HG03521 (cell line): ENCODE measurements around the gene AXL.
A peak's percentile ranks its signal among the peaks of the same experiment; 100 is the strongest.
"Not testable (repeated sequence)": the region's sequence is repeated elsewhere in the genome, so short reads cannot be mapped to it uniquely, and the experiment has no call there.

ENCODE experiments used
- ATAC-seq: cut with Tn5 transposase; IDR thresholded peaks from one replicate; pipeline ENCODE4 v1.9.1; 2021; ENCODE audit warnings: mild to moderate bottlenecking, moderate library complexity; ENCODE audit not compliant: unreplicated experiment

AXL gene

DNA sequence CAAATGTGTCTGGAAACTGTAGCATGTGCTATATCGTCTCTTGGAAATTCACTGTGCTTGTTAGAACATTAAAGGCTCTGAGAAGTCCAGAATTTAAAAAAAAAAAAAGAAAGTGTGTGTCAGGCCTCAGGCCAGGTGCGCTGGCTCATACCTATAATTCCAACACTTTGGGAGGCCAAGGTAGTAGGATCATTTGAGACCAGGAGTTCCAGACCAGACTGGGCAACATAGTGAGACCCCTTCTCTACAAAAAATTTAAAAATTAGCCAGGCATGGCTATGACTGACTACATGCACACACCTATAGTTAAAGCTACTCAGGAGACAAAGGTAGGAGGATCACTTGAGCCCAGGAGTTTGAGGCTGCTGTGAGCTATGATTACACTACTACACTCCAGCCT lies 50.0 kb downstream of the AXL start:
- ATAC-seq = no peak

GRCh38 chr19:41269571-41269970 lies 50.5 kb downstream of the AXL start:
- no peak for ATAC-seq

DNA sequence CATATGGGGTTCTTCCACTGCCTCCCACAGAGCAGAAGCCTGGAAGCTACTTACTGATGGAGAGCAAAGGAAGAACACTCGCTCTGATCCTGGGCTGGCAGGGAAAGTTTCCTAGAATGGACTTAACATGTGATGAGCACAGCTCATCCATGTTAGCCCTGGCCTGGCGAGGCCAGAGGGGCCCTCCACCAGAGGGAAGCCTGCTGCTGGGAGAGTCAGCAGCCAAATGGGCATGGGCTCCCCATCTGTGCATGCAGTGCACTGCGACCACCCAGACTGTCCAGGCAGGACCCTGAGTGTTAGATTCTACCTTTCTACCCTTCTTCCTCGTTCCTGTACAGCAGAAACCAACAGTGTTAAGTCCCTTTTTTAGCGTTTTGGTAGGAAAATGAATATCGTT lies 54.1 kb downstream of the AXL start:
- no peak for ATAC-seq

DNA sequence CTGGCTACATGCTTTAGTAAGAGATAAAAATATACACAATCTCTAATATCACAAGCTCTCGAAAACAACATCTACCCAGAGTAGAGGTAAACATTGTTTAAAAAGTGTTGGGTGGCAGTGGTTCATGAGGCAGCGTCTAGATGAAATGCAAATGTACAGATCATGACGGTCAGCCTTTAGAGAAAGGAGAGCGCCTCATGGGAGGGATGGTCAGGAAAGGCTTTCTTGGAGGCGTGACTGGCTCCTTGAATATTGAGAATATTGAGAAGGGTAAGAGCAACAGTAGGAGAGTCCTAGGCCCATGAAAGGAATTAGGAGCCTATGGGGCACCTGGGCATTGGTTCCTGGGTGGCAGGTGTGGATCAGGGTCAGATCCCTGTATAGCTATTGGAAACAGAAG lies 55.8 kb downstream of the AXL start:
- ATAC-seq = no peak

DNA sequence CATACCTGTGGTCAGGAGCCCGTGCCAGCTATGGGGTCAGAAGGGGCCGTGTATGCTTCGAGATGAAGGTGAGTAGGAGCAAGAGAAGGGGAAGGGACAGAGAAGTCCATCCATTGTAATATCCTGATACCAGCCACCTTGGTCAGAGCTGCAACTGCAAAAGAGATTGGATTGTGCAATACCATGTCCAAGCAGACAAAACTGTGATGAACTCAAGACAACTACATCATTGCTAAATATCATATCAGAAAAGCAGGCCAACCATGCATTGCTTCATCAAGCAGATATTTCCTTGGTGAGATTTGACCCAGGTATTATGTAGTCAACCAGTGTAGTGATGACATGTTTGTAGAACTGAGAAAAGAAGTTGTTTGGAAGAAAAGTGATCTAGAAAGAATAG lies 57.2 kb downstream of the AXL start:
- ATAC-seq = no peak

DNA sequence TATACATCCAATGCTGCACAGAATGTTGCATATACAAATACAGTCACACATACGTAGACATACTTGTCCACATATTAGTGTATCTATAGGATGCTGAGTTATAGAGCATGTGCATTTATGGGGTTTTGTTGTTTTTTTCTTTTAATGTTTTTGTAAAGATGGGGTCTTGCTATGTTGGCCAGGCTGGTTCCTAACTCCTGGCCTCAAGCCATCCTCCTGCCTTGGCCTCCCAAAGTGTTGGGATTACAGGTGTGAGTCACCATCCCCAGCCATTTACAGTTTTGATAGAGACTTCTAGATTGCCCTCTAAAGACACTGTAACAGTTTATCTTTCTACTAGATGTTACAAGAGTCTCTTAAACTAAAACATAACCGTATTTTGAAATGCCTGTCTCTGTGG lies 59.5 kb downstream of the AXL start:
- no peak for ATAC-seq

DNA sequence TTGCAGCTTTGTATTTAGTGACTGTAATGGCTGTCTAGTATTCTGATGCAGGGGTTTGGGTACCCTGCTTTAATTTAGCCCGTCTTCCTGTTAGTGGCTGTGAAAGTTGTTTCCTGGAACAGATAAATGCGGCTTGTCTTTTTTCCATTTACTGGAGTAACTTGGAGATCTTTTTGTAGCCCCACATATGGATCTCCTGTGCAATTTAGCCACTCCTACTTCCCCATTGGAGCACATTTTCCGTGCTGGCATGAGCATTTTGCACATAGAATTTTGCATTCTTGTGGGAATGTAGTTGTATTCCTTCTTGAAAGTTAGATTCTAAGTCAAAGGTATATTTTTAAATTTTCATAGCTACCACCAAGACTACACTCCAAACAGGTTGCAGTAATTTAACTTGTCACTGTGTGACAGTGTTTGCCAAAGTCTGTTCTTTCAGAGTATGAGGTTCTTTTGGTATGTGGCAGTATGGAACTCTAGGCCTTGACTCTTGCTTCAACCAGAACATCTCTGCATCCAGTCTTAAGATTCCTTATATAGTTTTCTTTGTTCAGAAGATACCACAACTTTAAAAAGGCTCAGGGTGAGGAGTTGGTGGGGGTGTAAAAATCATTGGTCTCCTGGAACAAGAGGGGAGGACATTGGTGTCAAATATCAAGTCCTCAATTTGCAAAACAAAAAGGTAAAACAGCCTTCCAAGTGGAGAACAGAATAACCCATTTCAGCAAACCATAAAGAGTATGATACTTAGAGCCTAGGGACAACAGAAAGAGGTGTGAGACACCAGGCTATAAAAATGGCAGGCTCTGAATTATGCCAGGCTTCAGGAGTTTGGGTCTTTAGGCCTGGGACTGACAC lies 69.9 kb downstream of the AXL start:
- ATAC-seq = no peak

DNA sequence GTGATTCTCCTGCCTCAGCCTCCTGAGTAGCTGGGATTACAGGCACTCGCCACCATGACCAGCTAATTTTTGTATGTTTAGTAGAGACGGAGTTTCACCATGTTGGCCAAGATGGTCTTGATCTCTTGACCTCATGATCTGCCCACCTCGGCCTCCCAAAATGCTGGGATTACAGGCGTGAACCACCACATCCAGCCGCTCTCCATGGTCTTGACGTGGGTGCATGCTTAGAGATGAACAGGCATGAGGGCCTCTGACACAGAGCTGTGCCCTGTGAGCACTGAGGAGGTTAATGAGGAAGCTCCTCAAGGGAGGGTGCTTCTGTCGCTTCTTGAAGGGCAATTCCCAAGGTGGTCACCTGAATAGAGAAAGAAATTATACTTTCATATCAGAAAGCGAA lies 70.8 kb downstream of the AXL start:
- ATAC-seq = not testable (repeated sequence)

- no peak for ATAC-seq
These were observed 75.4 kb downstream of the AXL start for GRCh38 chr19:41294393-41294792.

DNA sequence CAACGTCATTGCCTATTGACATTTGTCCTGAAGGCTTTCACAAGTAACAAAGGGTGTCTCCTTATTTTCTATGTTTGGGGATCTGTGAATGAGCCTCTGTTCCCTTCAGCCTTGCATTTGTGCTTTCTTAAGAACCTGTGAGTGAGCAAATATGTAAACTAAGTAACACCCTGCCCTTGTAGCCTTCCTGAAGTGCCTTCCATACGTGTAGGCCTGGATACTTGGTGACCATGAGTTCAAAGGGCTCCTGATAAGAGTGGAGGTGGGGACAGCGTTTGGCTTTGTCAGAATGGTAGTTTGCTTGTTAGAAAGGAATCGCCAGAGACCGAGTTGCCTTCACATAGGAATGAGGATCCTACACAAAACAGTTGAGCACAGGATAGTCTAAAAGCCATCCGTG lies 76.5 kb downstream of the AXL start:
- no peak for ATAC-seq

DNA sequence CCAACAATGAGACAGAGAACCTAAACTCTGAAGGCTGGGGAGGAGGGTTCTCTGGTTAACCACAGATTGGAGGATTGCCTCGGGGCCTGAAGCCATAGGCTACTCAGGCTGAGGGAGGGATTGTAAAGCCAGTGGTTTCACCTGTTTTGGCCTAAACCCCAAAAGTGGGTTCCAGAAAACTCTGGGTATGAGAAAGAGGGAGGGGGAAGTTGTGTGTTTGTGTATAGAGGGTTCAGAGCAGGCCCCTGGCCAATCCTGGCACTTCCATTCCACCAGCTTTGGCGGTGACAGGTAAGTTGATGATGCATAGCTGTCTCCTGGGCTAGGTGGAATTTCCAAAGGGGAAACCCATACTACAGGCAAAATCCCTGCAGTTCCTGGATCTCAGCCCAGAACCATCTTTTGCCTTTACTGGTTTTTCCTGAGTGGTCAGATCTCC lies 77.4 kb downstream of the AXL start:
- no peak for ATAC-seq

DNA sequence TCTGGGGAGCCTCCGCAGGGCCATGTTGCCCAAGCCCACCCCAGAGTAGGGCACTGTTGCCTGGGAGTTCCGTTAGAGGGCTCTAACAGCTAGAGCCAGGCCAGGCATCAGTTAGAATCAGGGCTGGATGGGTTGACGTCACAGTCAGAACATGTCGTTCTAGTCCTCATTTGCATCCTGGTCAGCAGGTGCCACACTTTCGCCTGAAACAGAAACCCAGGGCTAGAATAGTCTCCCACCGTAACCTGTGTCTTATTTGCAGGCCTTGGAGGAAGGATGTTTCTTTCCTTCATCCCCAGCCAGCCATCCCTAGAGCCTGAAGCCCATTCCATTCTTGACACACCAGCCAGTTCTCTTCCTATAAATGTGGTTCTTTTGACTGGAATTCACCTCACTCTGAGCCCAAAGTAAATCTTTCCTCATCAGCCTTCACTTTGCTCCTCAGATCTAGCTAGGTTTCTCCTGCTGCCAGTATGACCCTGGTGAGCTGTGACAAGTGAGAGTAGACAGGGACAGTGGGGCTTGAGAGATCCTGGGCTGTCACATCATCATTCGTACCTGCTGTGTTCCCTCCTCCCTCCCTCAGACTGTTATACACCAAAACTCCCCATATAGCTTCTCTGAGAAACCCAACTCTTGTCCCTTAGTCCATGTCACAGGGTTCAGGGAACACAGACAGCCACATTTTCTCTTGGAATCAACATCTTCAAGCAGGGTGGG lies 78.8 kb downstream of the AXL start:
- peak; percentile 77 for ATAC-seq

DNA sequence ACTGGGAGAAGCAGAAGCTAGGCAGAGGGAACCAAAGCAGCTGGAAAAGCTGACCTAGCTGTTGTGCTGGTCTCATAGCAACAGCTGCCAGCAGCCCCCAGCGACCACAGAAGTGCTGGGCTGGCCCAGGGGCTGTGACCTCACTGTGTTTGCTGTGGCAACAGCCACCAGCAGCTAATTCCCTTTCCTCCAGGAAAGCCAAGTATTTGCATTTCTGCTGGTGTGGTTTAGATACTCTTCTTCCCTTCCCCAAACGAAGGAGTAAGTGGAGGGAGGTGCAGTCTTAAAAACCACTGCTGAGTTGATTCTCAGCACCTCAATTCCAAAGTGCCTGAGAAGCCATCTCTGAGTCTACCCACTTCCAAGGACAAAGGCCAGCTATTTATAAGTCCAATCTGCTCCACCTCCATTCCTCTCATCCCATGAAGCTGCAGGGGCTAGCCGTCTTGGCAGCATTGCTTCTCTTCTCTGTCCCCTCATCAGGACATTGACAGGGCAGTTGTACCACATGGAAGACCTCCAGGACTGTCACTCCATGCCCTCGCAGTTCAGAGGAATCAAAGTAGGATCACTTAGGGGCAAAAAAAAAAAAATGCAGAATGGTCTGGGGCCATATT lies 79.4 kb downstream of the AXL start:
- no peak for ATAC-seq

GRCh38 chr19:41299046-41299754 lies 80.2 kb downstream of the AXL start:
- no peak for ATAC-seq

- ATAC-seq = no peak
These were observed 80.7 kb downstream of the AXL start for GRCh38 chr19:41299755-41300089.

- no peak for ATAC-seq
These were observed 81.5 kb downstream of the AXL start for GRCh38 chr19:41300555-41300954.

GRCh38 chr19:41302624-41303351 lies 83.8 kb downstream of the AXL start:
- ATAC-seq = no peak

GRCh38 chr19:41303954-41304353 lies 84.9 kb downstream of the AXL start:
- no peak for ATAC-seq

DNA sequence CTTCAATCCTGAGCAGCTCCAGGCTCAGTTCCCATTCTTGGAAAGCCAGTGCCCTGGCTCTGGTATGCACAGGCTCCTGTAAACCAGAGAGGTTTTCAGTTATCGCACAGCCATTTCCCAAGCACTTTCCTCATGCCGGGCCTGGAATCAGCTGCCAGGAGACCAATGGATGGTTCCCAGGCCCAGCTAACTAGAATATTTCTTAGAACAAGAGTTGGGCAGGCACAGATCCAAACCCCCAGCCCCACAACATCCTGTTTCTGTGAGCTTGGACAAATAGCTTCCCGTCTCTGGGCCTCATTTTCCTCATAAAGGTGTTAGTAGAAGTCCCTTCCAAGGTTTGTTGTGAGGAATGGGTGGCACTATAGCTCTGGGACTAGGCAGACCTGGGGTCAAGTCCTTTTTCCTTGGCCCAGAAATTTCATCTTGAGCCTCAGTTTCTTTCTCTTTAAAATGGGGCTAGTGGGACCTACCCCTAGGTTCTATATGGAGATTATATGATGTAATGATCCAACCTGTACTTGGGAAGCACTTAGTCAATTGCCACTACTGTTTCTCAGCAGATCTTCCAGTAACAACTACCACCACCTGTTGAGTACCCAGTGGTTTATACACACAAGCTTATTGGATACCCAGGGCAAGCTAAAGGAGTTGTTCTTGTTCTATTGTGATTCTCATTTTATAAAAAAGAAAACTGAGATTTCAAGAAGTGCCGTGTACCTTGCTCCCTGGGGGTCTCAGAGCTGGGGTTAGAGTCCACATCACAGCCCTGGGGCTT lies 85.9 kb downstream of the AXL start:
- ATAC-seq = no peak
